NCI-H1048 (cell line): ENCODE measurements around the gene IP6K1.
"Not testable (repeated sequence)": the region's sequence is repeated elsewhere in the genome, so short reads cannot be mapped to it uniquely, and the experiment has no call there.

Experiments used
- DNase-seq: peaks from one replicate; lab custom pipeline; 2025; lab: John Stamatoyannopoulos, UW

Gene IP6K1

DNA sequence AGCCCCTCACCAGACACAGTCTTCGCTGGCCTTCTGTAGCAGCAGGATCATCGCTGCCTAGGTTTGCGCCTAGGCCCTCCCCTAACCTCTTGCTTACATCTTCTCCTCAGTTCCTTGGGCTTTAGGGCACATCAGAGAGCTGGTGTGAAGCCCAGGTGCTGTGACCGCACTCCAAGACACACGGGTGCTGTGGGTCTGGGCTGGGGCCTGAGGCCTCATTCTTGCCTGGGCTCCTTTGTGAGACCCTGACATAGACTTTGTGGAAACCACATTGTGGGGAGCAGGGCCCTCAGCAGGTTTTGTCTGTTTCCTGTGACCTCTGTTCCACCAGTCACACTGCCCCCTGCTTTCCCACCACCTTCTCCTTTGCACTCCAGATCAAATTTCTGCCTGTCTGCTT, 74.9 kb downstream of the IP6K1 start:
- no peak for DNase-seq

DNA sequence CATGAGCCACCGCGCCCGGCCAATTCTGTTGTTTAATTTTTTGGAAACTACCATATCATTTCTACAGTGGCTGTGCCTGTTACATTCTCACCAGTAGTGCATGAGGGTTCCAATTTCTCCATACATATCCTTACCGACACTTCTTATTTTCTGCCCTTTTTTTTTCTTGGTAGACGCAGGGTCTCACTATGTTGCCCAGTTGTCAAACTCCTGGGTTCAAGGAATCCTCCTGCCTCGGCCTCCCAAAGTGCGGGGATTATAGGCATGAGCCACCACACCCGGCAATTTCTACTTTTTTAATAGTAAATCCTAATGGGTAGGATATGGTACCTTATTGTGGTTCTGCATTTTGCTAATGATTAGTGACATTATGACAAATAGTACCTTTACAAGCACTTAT, 76.5 kb downstream of the IP6K1 start:
- DNase-seq = no peak

DNA sequence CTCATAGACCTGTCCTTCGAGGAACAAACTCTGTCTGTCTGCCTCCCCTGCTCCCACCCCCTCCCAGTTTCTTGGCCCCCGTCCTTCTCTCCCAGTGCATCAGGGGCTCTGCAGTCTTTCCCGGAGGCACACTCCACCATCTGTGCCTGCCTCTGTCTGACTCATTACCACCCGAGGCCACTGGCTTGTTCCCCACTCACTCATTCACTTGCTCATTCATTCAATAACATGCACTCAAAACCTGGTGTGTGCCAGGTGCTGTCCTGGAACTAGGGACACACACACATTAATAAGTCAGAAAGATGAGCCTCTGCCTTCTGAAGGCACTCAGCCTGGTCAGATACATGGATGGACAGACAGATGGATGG, 79.2 kb downstream of the IP6K1 start:
- DNase-seq = no peak

DNA sequence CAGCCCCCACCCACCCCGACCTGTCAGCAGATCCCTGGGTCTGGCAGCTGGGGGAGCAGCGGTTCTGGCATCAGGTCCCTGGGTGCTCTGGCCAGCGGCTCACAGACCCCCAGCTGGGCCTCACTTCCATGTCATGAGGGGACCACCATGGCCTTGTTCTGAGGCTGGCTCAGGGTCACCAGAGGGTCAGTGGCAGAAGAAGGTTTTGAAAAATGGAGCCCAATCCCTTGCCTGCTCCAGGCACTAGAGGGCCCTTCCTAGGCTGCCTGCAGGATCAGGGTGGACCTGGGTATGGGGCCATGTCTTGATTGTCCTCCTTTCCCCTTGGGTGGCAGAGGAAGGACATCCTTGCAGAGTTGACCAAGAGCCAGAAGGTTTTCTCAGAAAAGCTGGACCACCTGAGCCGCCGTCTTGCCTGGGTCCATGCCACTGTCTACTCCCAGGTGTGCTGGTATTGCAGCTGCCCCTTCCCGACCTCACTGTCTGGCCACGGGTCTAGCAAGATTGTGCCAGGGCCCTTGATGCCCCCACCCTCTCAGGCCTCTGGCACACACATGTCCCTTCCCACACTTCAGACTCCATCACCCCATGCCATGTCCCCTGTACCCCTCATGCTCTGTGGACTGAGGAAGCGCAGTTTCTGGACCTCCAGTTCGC, 79.8 kb downstream of the IP6K1 start:
- no peak for DNase-seq

DNA sequence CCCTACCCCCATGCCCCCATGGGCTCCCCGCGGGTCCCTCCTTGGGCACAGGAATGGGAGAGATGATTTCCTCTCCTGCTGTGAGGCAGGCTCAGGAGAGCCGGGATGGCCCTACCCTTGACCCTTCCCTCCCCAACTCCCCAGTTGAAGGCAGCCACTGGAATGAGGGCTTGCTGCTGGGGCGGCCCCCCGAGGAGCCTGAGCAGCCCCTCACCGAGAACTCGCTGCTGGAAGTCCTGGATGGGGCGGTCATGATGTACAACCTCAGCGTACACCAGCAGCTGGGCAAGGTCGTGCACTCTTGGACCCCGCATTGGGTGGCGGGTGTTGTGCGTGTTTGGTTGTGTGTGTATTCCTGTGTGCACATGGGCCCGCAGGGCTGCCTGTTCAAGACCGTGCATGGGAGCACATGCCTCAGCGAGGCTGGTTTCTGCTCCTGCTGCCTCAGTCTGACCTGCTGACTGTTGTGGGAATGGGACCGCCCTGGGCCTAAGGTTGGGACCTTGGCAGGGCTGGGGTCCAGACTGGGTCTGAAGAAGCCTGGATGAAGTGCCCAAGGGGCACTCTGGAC, 80.9 kb downstream of the IP6K1 start:
- no peak for DNase-seq

DNA sequence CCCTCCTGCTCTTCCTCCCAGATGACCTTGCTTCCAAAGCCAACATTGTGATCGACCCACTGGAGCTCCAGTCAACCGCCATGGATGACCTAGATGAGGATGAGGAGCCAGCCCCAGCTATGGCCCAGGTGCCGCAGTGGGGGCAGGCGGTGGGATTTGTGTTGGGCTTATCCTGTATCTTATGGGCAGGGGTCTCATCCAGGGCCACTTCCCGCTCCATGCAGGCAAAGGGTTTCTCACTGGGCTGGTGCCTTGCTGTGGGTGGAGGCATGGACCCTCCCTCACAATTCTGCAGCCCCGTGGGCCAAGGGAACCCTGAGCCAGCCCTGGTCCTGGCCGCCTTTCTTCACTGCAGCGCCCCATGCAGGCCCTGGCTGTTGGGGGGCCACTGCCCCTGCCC, 81.7 kb downstream of the IP6K1 start:
- DNase-seq = no peak

DNA sequence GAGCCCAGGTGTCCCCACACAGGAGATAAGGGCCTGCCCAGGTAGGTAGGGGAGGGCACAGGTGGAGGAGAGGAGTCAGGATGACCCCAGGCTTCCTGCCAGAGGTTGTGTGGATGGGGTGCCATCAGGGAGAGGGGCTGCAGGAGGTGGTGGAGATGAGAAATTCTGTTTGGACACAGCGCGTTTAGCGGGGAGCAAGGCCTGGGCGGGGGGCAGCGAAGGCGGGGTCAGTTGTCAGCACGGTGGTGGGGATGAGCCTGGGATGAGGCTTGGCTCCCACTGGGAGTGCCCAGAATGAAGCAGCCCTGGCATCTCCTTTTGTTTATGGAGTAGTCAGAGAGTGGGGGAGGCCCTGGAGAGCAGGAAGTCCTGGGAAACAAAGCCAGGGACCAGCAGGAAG, 82.4 kb downstream of the IP6K1 start:
- no peak for DNase-seq

DNA sequence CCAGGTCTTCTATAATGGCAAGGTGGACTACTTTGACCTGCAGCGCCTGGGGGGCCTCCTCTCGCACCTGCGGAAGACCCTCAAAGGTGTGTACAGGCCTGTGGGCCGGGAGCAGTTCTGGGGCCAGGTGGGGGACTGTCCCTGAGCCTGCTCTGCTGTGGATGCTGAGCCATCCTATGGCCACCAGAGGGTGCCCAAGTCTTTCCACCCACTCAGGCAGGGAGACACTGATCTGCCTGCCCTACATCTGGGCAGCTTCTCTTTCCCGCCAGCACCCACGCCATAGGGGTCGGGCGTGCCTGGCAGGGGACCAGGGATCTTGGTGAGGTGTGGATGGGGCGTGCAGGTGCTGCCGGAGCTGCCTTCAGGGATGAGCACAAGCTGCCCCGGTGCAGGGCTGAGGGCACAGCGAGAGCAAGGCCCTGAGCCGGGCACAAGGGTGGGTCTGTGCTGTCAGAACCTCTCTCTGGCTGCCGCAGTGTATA, 82.9 kb downstream of the IP6K1 start:
- DNase-seq = no peak

DNA sequence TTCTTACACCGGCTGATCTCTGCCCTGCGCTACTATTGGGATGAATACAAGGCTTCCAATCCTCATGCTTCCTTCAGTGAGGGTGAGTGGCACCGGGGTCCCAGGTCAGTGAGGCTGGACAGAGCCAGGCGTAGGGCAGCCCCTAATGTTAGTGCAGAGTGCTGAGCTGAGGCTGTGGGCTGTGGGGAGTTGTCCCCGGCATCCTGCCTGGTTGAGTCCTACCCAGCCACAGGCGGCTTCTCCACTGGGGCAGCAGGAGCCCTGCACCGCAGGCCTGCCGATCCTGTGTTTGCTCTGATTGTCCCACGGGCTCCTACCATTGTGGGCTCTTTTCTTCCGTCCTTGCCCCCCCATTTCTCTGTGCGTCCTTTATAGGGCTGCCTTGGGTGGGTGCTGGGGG, 83.7 kb downstream of the IP6K1 start:
- DNase-seq = no peak

DNA sequence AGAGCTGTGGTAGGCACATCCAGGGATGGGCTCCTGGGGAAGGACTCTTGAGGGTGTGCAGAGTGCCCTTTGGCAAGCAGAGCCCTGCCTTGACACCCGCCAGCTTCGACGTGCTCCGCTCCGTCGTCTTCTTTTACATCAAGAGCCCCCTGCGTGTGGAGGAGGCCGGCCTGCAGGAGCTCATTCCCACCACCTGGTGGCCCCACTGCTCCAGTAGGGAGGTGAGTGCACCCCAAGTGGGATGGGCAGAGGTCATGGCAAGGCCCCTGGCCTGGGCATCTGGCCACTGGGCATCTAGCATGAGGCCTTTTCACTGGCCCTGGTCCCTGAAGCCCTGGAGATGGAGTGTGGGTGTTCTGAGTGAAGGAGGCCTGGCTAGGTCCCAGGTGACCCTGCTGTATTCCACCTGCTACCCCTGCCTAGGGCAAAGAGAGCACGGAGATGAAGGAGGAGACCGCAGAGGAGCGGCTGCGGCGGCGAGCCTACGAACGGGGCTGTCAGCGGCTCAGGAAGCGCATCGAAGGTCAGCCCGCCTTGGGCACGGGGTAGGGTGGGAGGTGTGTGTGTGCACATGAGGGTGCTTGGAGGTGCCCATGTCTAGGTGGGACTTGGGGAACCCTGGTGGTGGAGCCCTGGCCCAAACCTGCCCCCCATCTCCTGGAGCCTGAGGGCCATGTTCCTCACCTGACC, 84.8 kb downstream of the IP6K1 start:
- DNase-seq = no peak

DNA sequence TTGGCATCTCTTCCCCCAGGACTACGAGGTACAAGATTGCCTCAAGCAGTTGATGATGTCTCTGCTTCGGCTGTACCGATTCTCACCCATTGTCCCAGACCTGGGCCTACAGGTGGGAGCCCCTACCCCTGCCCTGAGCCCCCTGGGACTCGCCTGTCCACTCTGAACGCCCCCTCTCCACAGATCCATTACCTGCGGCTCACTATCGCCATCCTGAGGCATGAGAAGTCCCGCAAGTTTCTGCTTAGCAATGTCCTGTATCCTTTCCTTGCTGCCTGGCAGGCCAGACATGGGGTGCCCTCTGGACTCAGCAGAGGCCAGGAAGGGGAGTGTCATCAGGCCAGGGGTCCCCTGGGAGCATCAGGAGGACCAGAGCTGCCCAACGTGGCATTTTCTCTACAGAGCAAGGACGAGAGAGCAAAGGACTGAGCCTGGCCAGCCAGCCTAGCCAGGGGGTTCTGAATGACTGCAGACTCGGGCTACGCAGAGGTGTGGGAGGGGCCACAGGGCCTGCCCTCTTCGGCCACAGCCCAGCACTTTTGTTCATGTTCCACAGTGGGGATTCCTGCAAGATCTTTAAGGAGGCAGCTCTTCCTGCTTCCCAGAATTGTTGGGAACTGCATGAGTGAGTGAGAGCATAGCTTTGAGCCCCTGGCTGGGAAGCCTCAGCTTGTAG, 85.8 kb downstream of the IP6K1 start:
- no peak for DNase-seq

DNA sequence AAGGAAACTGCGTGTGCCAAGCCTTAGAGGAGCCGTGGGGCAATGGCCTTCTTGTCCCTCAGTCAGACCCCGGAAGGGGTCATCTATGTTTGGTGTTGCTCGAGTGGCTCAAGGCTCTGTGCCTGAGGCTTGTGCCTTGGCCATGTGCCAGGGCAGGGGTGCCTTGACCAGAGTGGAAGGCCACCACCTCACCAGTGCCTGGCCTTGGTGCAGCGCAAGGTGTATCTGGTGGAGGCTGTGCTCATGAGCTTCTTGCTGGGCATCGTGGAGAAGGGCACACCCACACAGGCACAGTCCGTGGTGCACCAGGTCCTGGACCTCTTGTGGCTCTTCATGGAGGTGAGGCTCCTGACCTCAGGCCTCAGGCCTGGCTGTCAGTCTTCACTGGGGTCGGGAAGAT, 86.3 kb downstream of the IP6K1 start:
- DNase-seq = no peak

DNA sequence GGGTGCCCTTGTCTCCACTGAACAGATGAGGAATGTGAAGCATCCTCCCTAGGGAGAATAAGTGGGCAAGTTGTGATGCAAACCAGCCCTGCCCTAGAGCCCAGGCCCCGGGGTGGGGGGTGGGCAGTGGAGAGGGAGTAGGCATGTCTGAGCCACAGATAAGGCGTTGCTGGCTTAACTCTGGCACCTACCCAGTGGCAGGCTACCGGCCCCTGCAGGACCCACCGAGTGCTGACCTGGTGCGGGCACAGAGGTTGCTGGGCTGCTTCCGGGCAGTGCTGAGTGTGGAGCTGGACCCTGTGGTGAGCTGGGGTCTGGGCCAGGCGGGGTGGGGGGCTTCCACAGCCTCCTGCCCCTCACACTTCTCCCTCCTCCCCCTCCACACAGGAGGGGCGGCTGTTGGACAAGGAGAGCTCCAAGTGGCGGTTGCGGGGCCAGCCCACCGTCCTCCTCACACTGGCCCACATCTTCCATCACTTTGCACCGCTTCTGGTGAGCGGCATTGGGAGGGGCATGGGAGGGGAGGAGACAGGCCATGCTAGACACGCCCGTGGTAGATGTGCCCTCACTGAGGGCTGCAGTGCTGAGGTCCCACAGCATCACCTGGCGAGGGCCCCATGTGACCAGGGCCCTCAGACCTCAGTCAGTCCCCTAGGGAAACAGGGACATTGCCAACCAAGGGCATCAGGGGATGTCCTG, 86.9 kb downstream of the IP6K1 start:
- DNase-seq = no peak

DNA sequence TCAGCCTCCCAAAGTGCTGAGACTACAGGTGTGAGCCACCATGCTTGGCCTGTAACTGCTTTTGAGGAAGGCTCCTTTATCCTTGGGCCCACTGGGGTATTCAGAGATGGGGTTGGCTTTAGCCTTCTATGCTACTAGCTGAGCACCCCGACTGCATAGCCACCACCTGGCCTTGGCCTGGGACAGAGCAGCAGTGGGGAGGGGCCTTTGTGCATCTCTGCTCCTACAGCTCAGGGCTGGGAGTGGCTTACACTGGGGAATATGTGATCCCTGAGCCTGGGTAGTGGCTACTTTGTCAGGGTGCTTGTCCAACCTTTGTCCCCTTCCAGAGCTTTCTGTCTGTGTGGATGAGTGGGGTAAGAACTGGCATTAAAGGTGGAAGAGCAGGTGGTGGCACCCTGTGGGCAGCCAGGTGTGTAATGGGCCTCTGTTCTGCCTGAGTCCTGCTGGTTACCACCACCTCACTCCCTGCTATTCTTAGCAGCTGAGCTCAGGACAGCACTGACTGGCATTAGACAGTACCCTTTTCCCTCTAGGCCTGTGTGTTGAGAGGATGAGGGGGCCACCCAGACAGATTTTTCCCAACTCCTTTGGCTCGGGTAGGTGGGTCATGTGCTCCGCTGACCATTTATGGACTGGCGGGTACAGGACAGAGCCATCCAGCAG, 90.9 kb downstream of the IP6K1 start:
- DNase-seq = not testable (repeated sequence)

DNA sequence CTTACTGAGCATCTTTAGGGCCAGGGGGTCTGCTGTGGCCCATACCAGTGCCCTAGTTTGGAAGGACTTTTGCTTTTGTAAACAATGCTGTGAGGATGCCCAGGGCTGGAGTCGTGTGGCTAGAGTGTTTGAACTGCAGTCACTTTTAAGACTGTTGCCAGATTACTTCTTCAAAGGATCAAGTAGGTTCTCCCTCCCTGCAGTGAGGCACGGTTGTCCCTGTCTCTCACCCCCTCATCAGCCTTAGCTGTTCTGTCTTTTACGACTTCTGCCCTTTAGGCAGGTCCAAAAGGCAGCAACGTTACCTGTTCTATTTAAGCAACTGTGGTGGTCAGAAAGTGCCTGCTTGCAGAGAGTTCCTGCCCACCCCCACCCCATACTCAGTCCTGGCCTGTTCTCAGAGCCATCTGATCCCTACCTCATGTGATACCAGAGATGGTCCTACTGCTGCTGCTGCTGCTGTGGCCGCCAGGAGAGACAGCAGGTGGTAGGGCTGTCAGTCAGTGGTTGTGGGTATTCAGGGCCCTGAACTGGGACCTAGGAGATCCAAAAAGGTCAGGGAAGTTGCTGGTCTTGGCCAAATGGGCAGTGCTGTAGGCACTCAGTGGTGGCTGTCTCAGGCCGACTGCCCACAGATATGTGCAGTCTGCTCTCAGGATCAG, 91.8 kb downstream of the IP6K1 start:
- DNase-seq = not testable (repeated sequence)

DNA sequence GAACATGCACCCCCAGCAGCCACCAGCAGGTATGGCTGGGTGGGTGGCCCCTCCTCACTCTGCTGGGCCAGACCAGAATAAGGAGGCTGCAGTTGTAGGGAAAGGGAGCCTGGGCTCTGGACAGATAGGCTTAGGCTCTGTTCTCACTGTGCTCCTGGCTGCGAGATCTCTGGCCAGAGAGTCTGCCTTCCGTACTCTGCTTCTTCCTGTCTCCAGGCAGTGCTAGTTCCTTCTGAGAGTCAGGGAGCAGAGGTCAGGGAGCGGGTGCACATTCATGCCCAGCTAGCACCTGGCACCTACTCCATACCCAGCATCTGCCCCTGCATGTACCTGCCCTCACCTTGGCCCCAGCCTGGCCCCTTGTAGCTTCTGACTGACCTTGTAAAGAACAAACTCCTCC, 94.9 kb downstream of the IP6K1 start:
- DNase-seq = not testable (repeated sequence)

DNA sequence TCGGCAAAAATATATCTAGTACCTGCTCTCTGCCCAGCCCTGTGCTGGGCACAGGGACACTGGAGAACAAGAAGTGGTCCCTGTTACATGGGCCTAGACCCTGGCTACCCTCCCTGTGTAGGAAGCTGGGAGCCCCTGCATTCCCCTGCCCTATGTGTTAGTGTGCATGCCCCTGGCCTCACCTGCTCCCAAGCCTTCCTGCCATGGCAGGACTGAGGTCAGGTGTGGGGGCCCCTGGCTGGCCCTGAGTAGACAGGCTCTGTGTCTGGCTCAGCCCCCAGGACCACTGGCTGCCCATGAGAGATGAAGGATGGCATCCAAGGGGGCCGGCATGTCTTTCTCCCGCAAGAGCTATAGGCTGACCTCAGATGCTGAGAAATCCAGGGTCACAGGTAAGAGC, 95.5 kb downstream of the IP6K1 start:
- DNase-seq = not testable (repeated sequence)

DNA sequence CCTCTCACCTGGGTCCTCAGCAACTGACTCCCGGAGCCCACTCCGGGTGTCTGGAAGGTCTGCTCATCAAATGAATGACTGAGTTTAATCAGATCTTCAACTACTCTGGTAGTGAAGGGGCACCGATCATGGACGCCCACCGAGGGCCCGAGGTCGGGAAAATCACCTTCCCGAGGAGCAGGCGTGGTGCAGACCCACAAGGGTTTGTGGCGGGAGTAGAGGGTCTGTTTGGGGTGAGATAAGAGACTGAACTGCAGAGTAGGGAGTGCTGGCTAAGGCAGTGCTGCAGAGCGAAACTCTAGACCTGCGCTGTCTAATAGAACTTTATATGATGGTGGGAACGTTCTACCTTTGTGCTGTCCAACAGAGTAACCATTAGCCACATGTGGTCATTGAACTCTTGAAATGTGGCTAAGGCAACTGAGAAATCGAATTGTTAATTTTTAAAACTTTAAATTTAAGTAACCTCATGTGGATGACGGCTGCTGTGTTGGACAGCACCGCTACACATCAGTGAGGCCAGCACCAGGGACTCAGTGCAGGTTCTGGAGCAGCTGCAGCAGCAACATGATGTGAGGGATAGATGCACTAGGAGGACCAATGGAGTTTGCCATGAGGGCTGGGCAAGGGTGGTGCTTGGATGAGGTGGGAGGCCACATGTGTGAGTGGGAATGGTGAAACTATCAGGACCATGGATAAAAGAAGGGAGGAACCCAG, 96.3 kb downstream of the IP6K1 start:
- not testable (repeated sequence) for DNase-seq

DNA sequence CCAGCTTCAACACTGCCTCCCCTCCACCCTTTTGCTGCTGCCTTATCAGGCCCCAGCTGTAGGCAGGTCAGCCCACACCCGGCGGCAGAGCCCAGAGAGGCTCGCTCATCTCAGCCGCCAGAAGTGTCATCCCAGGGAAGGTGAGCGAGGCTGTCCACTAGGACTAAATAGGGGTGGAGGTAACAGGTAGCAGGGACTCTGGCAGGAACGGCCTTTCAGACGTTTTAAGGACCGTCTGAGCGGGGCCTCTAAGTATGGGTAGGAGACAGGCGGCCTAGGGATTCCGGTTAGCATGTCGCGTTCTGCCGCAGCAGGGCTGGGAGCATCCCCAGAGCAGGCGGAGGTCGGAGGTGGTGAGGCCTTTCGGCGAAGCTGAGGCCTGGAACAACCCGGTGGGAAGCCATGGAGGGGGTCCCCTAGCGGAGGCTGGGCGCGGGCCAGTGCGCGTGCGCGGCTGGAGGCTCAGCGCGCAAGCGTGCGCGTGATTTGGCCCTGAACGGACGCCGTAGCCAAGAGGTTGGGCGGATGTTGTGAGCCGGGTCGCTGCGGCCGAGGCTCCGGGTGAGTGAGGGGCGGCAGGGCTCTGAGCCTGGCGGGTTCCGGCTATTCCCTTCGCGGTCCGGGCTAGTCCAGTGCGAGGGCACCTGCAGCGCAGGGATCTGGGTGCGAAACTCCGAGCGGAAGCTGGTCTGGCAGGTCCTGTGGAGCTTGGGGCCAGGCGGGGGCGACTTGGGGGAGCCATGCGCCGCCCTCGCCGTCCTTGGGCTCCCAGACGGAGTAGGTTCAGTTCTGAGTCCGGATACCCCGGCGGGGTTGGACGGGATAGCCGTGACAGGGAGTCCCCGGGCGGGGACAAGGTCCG, 97.1 kb downstream of the IP6K1 start, which contains the start of the genes MST1 and RNF123:
TSS of gene MST1 (minus strand) at position 429 of the 862 bp plus-strand sequence. CDS start 783 bp downstream, outside the sequence.
TSS of gene RNF123 (plus strand) at position 512 of the 862 bp plus-strand sequence. CDS start 1,609 bp downstream, outside the sequence.
- no peak for DNase-seq
